Measurements from ENCODE around the gene SNAP29. TPM values are rescaled to one million over a fixed set of nuclear protein-coding genes. Genes with fewer than 3 reads are reported as not detected.

The SNAP29 gene
- total RNA-seq, 1 experiment from 2014 or later = 17.9 TPM

DNA sequence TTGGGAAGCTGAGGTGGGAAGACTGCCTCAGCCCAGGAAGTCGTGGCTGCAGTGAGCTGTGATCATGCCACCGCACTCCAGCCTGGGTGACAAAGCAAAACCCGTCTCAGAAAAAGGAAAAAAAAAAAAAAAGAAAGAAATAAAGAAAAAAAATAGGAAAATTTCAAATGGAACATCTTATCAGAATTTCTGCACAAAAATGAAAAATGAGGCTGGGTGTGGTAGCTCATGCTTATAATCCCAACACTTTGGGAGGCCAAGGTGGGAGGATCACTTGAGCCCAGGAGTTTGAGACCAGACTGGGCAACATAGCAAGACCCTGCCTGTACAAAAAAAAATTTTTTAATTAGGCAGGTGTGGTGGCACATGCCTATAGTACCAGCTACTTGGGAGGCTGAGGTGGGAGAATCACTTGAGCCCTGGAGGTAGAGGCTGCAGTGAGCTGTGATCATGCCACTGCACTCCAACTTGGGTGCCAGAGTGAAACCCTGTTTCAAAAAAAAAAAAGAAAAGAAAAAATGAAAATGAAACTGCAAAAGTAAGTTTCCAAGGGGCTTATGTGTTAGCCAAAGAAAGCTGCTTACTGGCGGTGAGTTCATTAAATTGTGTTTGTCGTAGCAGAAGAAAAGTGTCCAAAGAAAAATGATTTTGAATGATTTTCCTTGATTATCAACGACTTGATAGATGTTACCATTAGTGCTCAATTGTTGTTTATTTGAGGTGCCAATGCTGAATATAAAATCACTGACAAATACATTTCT is 50.9 kb downstream of the SNAP29 start:
- Mint-ChIP-seq H3K36me3 (ENCODE audit: insufficient read depth in 1 of 3, low read depth in 3 of 3) (no peaks in the 10 kb centered on the region), H3K4me3 (no peak overlapping the region), H3K4me1 (no peaks in the 10 kb centered on the region), H3K9me3 (no peaks in the 10 kb centered on the region), H3K27ac (no peak overlapping the region), H3K27me3 (ENCODE audit: low read depth) (peaks cover under 1% of the 10 kb centered on the region; the same call in 1 of the 2 replicates)
- no peak overlapping the region for H2BK15ac ChIP-seq (ENCODE audit: low read depth, low read length)
- H3K27ac ChIP-seq (ENCODE audit: insufficient read length, low read depth, low read length) = no peak overlapping the region
- H2BK120ac ChIP-seq (ENCODE audit: low read depth, low read length, poor library complexity, severe bottlenecking) = no peak overlapping the region
- H2BK20ac ChIP-seq (ENCODE audit: low read depth, low read length, poor library complexity, severe bottlenecking) = no peak overlapping the region
- WGBS (ENCODE audit: extremely low coverage, insufficient read length, low lambda C conversion rate) = no CpG with 5 or more reads among the region's 6 CpGs
- DNase-seq = no peak
- no peaks in the 10 kb centered on the region for H3K79me1 ChIP-seq (ENCODE audit: insufficient read depth, low read depth, low read length, poor library complexity, severe bottlenecking)
- H3K4me2 ChIP-seq (ENCODE audit: insufficient read depth, insufficient read length, low read length) = no peak overlapping the region
- no peak overlapping the region for H3K9ac ChIP-seq (ENCODE audit: extremely low read depth, insufficient read length, low read length)
- no peak overlapping the region for H3K18ac ChIP-seq (ENCODE audit: insufficient read length, low read depth, low read length)
- H3K4ac ChIP-seq (ENCODE audit: low read depth, low read length) = no peak overlapping the region
- no peak overlapping the region for H4K8ac ChIP-seq (replicated peaks; ENCODE audit: insufficient read length, low read depth, low read length)
- no peak overlapping the region for H3T11ph ChIP-seq (ENCODE audit: low read length)
- no peak for TF ChIP-seq CTCF (conservative IDR thresholded peaks at IDR 0.05)
- no peaks in the 10 kb centered on the region for H3K4me1 ChIP-seq (ENCODE audit: insufficient read depth, low read length)
- H3K27me3 ChIP-seq (ENCODE audit: insufficient read depth, low read length) = no peaks in the 10 kb centered on the region
- no peaks in the 10 kb centered on the region for H3K79me2 ChIP-seq (ENCODE audit: insufficient read depth, low read length)
- H2AK5ac ChIP-seq (ENCODE audit: insufficient read length, low read length) = no peak overlapping the region
- H2BK12ac ChIP-seq (ENCODE audit: insufficient read length, low read depth, low read length) = no peak overlapping the region
- H3K9me3 ChIP-seq (ENCODE audit: control insufficient read depth, low read depth, low read length) = no peaks in the 10 kb centered on the region
- H3K23me2 ChIP-seq (ENCODE audit: insufficient read length, low read depth, low read length, poor library complexity, severe bottlenecking) = no peaks in the 10 kb centered on the region
- no peak overlapping the region for H3K23ac ChIP-seq (ENCODE audit: insufficient read length, low read depth, low read length)
- H4K5ac ChIP-seq (ENCODE audit: insufficient read length, low read depth, low read length) = no peak overlapping the region
- no peak overlapping the region for H3K14ac ChIP-seq (ENCODE audit: insufficient read depth, low read length)
- no peaks in the 10 kb centered on the region for H4K20me1 ChIP-seq (ENCODE audit: control insufficient read depth, insufficient read depth, insufficient read length)
- no peak overlapping the region for H2AFZ ChIP-seq (ENCODE audit: low read length)
- no peak overlapping the region for H4K91ac ChIP-seq (ENCODE audit: insufficient read length, low read depth, low read length)
- H2BK5ac ChIP-seq (ENCODE audit: insufficient read length, low read length) = no peak overlapping the region
- no peak overlapping the region for H3K56ac ChIP-seq (ENCODE audit: insufficient read length, low read depth, low read length)

All from H9 (cell line).